NCI-H748 (cell line): ENCODE measurements around the gene AMER1.
A peak's percentile ranks its signal among the peaks of the same experiment; 100 is the strongest.
"Not testable (repeated sequence)": the region's sequence is repeated elsewhere in the genome, so short reads cannot be mapped to it uniquely, and the experiment has no call there.

Source experiments
- DNase-seq: peaks from one replicate; lab custom pipeline; 2025; ENCODE audit not compliant: unreplicated experiment; lab: John Stamatoyannopoulos, UW

The AMER1 gene

DNA sequence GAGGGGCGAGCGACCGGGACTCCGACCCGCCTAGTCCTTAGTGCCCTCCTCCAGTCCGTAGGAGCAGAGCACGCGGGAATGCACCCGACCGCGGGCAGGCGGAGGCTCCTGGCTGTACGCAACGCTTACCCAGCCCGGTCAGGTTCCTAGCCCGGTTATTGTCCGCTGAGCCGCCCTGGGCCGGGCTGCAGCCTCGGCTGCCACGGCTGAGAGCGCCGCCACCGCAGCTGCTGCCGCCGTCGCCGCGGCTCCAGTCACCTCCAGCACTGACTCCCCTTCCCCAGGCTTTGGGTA is at the start of gene AMER1:
Gene AMER1 (minus strand): TSS at position 268 of the 294 bp plus-strand sequence. CDS start 12,422 bp downstream, outside the sequence.
- no peak for DNase-seq

DNA sequence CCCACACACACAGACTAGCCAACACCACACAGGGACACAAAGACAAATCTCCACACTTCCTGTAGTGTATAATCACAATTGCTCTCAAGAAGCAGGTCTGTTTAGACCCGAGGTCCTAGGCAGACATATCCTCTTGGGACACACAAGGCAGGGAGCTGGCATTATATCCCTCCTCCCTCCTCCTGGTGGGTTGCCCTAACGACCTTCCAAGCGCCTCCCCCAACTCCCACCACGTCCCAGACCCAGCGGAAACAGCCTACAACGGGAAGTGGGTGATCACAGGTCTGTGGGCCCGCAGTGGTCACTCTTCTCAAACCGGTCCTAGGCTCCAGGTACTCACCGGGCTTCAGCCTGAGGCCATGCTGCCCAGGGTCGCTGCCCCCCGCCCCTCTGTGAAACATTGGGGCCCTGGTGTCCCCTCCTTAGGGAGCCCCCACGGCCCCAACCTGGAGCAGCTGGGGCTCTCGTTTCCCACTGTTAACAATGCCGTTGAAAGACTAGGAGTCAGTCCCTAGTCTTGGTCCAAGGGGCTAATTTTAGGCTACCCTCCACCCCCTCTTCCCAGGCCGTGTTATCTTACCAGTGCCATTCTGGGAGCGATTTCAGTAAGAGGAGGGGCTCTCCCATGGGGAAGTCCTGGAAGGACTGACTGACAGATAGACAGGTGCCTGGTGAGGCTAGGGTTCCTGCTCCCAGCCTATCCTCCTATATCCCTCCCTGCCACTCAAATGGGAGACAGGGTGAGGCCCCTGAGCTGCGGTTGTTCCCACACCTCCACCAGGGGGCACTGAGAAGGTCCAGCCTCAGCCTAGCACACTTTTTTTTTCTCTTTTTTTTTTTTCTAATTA is 24.8 kb upstream of the AMER1 start, which contains the start of gene ASB12:
Gene ASB12 (minus strand): TSS at position 485 of the 848 bp plus-strand sequence. CDS start 4,957 bp downstream, outside the sequence.
- no peak for DNase-seq

DNA sequence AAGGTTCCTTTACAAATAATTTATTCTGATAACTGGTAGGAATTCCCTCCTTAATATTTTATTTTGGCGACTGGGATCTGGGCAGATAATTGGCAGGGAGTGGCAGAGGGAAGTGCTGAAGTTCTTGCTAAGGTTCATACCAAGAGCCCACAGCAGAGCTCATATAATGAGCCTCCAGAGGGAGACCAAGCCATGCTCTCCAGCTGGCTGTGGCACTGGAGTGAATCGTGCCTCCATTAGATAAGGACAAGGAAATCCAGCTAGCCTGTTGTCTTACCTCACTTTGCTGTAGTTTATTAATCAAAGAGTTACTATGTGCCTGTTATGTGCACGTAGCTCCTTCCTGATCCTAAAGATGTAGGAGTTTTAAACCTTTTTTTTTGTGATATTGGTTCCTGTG is 23.6 kb upstream of the AMER1 start:
- DNase-seq, result peak; percentile 3

DNA sequence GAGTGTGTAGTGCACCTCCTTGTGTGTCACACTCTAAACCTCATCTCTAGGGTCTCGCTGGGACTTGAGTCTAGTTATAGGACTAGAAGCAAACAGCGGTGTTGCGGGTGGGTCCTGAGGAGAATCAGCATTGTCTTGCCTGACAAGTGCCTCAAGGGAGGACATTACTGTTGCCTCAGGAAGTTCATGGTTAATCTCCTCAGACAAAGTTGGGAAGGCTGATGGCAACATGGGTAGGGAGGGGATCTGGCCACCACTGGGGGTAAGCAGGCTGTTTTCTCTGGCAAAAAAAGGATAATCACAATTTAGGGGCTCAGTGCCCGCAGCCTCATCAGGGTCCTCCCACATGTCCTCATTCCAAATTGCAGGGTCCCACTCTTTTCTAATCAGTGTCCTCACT is 12.5 kb upstream of the AMER1 start:
- DNase-seq, result no peak

DNA sequence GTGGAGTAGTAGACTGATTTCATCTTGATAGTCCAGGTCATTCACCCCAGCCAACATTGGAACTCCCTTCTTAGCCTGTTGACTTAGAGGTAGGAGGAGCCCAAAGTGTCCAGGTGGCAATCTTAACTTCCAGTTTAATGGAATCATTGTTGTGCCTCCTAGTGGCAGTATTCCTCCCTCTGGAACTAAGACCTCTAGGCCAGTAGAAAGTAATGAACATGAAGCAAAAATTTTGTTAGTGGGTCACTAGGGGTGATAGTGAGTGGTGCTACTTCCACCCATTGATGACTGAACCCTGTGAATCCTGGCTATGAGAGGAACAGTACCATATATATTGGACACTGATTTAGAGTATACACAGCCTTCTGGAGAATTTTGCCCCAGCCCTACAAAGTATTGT is 8.5 kb upstream of the AMER1 start:
- not testable (repeated sequence) for DNase-seq

DNA sequence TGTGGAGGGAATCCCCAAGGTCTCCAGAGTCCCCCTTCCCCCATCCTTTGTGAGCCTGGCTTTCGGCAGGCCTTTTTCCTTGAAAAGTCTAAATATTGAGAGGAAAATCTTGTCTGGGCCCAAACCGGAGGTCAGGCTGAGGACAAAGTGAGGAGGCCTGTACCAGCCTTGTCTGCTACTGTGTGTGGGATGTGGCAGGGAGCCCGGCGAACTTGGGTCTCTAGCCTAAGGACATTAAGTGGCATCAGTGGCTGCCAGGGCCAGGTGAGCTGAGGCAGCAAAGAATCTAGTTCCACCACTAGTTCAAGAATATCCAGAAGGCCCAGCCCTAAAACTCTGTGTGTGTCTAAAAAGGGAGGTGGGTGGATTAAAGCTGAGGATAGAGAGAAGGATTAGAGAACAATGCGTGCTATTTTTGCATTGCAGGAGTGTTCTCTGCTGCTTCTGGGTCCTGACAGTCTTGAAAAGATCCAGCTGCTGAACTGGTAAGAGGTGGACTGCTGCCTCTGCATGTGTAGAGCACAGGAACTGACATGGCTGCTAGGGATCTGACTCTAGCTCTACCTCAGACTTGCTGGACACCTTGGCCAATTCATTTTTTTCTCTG is 1.2 kb upstream of the AMER1 start:
- DNase-seq, result no peak

DNA sequence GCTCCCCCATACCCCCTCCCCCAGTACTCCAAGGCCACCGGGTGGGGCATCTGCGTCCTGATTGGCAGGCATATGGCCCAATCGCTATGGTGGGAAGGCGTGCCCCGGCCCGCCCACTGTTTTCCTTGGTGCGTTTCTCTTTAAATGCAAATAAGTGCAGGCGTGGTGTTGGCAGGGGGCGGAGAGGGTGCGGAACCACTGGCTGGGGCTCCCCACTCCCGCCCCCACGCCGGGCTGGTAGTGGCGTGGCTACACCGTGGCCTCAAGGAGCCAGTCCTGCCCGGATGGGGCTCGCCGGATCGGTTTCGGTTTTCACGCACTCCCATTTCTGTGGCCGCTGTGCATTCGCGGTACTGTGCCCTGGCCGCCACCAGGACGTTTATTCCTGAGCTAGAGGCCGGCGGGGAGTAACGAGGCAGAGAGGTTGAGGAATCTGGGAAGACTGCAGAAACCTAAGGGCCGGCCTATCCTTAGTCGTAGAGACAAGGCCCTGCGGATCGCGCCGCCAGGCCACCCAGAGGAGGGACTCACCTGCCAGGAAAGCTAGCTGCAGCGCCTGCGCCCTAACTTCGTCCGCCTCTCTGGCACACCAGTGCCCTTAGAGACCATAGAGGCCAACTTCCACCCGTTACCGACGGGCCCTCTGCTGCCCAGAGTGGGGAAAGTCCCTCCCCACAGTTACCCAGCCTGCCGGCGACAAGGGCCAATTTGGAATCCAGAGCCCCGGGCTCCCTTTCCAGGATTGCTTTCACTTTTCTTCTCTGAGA is 410 bp upstream of the AMER1 start:
- peak; percentile 95 for DNase-seq

DNA sequence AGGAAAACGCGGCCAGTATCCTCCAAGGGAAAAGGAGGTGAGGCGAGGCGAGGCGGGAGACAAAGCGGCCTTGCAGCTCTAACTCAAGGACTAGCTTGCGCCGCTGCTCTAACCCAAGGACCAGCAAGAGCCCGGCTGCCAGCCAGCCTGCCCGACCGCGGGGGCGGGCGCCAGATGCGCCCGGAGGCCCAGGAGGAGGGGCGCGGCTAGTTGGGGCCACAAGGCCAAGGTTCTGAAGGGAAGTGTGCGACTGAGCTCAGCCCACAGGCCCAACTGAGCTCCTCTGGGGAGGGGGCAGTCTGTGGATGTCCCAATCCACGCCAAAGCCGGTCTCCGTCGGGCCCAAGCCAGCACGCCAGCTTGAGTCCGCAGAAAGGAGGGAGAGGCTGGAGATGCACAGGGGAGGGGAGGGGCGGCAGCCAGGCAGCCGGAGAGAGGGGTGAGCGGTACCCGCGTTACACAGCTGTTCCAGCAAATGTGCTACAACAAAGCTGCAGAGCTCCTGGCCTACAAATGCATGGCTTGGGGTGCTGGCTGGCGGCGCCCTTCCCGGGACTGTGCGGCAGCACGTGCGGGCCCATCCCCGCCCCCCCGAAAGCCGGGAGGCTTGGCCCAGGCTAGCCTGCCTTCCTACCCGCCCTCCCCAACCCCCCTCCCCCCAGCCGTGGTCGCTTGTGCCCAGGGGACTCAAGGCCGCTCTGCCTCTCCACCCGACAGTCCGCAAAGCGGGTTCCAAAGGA is 637 bp downstream of the AMER1 start:
- DNase-seq, result peak; percentile 64

DNA sequence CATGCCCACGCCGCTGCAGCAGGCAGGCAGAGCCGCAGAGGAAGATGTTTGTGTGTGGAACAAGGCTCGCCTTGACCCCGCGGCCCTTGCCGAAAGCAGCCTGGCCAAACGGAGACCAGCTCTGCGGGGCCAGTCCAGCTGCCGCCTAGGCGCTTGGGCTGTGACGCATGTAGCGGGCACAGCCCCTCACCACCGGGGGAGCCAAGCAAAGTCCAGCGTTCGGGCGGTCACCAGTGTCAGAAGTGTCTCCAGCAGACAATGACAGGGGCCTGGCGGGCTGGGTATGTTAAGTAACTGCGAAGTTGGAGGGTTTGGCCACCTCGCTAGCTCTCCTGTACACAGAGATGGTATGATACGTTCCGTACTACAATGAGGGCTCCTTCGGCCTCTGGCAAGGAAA is 1.3 kb downstream of the AMER1 start:
- peak; percentile 23 for DNase-seq

DNA sequence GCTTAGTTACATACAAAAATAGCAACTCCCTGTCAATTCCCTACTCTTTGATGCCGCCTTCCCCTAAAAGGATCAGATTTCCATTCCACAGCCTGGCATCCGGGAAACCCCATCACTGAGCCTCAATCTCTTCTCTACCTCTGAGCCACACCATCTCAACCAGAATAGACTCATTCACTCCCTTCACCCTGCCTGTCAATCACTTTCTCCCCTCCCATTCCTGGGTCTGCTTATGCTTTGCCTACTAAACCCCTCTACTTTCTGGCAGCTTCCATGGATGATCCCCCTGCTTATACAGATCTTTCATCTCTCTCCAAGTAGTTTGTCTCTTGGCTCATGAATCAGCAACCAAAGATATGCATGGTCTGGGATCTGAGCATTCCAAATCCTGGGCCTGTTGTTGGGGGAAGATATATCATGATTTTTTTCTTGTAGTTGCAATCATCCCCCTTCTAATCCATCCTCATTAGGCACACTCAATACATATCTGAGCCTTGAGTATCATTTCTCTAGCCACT is 2.6 kb downstream of the AMER1 start:
- no peak for DNase-seq

DNA sequence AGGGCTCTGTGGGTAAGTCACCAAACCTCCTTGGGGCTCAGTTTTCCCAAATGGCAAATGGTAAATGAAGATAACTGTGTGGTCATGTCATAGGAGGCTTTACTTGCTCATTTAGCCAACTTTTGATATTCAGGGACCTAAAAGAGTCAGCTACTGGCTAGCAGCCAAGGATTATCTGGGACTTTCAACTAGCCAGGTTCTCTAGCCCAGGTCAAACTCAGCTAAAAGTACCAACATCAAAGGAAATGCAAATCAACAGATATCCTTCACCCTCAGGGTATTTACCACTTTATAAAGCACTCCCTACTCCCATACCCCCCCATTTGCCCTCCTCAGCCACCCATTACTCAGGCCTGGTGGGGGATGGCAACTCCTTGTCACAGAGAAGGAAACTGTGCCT is 7.5 kb downstream of the AMER1 start:
- no peak for DNase-seq

DNA sequence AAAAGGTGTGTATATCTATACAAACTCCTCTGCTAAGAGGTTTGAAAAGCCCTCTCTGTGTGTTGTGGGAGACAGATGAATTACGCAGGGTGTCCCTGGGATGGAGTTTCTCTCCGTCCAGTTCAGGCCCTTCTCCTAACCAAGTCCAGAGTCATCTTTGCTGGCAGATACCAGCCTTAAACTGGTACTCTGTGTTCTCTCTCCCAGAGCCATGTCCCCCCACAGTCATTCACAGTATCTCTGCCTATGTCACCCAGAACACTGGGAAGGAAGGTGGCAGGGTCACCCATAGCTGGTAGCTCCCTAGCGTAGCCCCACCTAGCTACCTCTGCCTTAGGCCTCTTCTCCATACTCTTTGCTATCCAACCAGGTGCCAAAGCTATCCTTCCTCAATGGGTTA is 8.9 kb downstream of the AMER1 start:
- DNase-seq, result no peak

DNA sequence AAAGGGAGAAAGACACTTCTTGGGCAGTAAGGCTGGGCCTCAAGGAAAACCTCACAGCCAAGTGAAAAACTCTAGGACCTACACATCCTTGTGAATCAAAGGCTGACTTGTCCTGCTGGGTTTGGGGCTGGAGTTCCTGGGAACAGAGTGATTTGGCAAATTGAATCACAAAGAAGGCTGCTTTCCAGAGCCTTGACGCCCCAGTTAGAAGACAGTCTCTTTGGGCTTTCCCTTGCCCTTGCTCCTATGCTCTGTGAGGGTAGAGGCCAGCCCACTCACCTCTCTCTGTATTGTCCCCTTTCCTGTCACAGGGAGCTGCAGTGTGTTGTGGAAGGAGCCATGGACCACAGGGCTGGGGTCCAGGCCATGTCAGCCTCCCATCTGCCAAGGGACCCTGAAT is 9.6 kb downstream of the AMER1 start:
- DNase-seq, result no peak

DNA sequence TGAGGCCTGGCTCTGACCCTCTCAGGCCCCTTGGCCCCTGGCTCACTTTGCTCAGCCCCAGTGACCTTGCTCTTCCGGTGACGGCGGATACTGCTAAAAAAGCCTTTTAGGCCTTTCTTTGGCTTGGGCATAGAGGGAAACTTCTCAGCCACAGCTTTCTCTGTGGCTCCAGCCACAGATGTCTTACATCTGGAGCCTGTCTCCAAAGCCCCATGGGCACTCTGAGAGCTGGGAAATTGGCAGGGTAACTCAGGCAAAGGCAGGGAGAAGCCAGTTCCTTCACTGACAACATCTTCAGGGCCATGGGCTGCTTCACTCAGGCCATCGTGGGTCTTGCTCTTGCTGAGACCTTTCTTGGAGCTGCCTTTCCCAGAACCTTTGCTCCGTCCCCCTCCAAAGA is 12.8 kb downstream of the AMER1 start:
- no peak for DNase-seq

DNA sequence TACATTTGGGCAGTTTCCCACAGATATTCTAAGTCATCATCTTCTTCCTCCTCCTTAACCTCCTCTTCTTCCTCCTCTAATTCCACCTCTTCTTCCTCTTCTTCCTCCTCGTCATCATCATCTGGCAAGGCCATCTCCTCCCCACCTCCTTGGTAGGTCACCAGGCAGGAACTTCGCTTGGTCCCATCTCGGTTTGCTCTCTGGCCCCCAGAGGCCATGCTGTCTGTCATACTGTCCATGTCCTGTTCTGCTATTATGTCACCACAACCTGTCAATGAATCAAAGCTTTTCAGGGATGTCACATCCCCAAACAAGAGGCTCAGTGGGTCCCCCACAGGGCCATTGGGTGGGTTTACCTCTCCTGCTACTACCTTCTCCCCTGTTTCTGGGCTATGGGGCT is 13.5 kb downstream of the AMER1 start:
- DNase-seq, result no peak

DNA sequence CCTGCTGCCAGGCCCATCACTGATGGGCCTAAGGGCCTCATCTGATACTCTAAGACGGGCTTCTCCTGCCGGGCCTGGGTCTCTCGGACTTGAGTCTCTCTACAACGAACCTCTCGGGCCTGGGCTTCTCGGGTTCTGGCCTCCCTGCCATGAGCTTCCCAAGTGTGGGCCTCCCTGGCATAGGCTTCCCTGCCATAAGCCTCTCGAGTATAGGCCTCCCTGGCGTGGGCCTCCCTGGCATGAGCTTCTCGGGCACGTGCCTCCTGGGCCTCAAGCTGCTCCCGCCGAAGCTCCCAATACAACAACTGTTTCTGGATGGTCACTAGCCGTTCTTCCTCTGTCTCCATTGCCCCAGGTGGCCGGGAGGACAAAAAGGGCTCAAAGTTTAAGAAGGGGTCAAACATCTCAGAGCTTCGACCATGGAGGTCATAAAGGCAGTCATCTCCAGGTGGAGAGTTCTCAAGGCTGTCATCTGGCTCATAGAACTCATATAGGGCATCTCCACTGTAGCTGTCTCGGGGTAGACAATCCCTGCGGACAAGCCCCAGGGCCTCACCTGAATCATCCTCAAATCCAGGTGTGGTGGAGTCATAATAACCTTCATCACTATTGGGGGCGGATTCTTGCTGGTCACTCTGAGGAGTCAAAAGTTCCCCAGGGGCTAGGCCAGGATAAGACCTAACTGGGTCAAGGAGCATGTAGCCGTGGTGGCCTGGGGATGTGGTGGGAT is 14.1 kb downstream of the AMER1 start:
- DNase-seq, result no peak

DNA sequence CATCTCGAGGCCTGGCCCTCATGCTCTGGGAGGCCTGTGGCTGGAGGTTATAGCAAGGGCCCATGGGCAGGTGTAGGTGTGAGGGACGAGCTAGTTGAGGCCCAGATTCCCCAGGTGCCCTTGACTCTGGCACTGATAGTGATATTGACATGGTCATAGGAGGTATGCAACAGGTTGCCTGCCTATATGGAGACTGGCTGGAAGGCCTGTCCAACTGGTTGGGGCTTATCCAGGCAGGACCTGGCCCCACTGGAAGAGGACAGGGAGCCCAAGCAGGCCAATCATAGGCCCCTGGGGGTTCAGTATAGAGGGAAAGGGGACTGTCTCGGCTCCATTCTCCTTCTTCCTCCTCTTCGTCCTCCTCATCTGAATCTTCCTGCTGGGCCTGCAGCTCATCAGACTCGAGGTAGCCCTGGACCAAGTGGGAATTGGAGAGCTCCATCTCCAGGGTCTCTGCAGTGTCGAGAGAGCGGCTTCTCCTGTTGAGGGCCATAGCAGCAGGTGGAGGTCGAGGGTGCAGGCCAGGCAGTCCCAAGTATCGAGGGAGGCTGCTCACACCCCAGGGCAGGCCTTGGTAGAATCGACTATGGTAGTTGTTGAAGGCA is 15.3 kb downstream of the AMER1 start:
- no peak for DNase-seq

DNA sequence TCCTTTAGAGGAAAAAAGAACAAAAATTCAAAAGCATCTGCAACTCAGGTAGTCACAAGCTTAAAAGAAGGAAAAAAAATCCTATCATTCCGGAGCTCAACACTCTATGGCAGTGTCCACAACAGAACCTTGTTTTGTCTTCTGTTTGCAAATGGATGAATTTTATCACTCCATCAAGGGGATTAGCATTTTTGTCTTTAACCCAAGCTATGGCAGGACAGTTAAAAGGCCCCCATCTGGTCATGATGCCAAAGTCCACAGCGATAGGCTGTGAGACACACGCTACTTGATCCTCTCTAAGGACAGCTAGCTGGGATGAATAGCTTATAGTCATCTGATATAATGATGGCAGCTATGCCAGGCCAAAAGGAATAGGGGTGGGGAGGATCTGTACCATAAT is 16.6 kb downstream of the AMER1 start:
- DNase-seq, result no peak

DNA sequence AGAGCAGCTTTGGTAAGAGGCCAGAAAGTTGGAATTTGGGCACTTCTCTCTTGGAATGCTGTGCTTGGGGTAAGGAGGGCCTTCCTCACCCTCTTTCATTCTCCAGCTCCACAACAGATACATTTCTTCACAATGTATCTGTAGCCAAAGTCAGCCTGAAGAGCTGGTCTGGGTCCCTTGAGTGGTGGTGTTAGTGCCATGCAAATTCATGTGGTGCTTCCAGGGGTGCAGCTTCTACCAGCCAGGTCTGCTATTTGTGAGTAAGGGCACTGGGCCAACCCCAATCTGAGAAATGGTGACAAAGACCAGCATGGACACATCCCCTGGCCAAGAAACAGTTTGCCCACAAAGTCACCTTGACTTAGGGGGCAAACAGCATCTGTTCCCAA is 17.8 kb downstream of the AMER1 start:
- DNase-seq, result no peak
